ENCODE measurements around the gene P3H1. TPM values are rescaled to one million over a fixed set of nuclear protein-coding genes. Genes with fewer than 3 reads are reported as not detected.

P3H1 gene
- total and polyA plus RNA-seq, 9 donors = 22.5 to 47.0 (median 39.4) TPM

GRCh38 chr1:42779725-42780124 lies 12.9 kb upstream of the P3H1 start:
- no peak for DNase-seq
- no peaks in the 10 kb centered on the region for H3K4me1 ChIP-seq (ENCODE audit: insufficient read depth)
- no peaks in the 10 kb centered on the region for H3K27me3 ChIP-seq
- no peak for TF ChIP-seq POLR2A (IDR thresholded peaks at IDR 0.05)
- TF ChIP-seq EP300 (IDR thresholded peaks at IDR 0.05) = no peak
- TF ChIP-seq, protein P1, sequence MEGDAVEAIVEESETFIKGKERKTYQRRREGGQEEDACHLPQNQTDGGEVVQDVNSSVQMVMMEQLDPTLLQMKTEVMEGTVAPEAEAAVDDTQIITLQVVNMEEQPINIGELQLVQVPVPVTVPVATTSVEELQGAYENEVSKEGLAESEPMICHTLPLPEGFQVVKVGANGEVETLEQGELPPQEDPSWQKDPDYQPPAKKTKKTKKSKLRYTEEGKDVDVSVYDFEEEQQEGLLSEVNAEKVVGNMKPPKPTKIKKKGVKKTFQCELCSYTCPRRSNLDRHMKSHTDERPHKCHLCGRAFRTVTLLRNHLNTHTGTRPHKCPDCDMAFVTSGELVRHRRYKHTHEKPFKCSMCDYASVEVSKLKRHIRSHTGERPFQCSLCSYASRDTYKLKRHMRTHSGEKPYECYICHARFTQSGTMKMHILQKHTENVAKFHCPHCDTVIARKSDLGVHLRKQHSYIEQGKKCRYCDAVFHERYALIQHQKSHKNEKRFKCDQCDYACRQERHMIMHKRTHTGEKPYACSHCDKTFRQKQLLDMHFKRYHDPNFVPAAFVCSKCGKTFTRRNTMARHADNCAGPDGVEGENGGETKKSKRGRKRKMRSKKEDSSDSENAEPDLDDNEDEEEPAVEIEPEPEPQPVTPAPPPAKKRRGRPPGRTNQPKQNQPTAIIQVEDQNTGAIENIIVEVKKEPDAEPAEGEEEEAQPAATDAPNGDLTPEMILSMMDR (IDR thresholded peaks at IDR 0.05) = no peak
- H3K4me3 ChIP-seq = no peak overlapping the region
- WGBS, 3 donors = 77 to 86% (median 80%) methylated on average over 2 of the region's 2 CpGs
- H3K9me3 ChIP-seq = no peaks in the 10 kb centered on the region
- H3K27ac ChIP-seq = no peak overlapping the region
- intact Hi-C loops (cut with DNase I) = loop anchor here in 2 of 4 donors (10.0 kb wide), 1 partner anchor 285 kb away; no protein-coding TSS in a partner anchor
- H3K36me3 ChIP-seq = no peaks in the 10 kb centered on the region

DNA sequence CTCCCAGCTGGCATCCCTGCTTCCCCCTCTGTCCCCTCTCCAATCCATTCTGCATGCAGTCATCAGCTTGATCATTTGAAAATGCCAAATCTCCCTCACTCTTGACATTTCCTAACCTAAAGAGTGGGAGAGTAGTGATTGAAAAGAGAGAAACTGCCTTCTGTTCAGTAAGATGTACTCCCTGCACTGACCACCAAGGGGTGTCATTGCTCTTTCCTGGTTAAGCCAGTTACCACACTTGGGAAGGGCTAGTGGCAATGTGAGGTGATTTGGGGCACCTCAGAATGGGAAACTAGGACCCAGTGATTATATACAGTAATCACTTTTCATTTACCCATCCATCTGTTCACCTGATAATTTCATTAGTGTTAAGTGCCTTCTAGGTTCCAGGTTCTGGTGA lies 11.0 kb upstream of the P3H1 start:
- no peak for DNase-seq
- no peaks in the 10 kb centered on the region for H3K36me3 ChIP-seq
- no peaks in the 10 kb centered on the region for H3K27me3 ChIP-seq
- intact Hi-C loops (cut with DNase I) = loop anchor here in 1 of 4 donors (10.0 kb wide), 1 partner anchor 287 kb away; no protein-coding TSS in a partner anchor
- H3K9me3 ChIP-seq = no peaks in the 10 kb centered on the region
- no peak overlapping the region for H3K4me3 ChIP-seq
- H3K4me1 ChIP-seq (ENCODE audit: insufficient read depth) = no peaks in the 10 kb centered on the region
- TF ChIP-seq EP300 (IDR thresholded peaks at IDR 0.05) (no peak), POLR2A (IDR thresholded peaks at IDR 0.05) (no peak)
- TF ChIP-seq, protein P1 (IDR thresholded peaks at IDR 0.05) = no peak
- no peak overlapping the region for H3K27ac ChIP-seq

GRCh38 chr1:42776502-42776901 lies 9.7 kb upstream of the P3H1 start:
- no peak for DNase-seq
- H3K9me3 ChIP-seq = no peaks in the 10 kb centered on the region
- no peaks in the 10 kb centered on the region for H3K27me3 ChIP-seq
- H3K27ac ChIP-seq = no peak overlapping the region
- intact Hi-C loops (cut with DNase I) = loop anchor here in 1 of 4 donors (10.0 kb wide), 1 partner anchor 288 kb away; no protein-coding TSS in a partner anchor
- peaks cover 2% of the 10 kb centered on the region for H3K4me1 ChIP-seq (ENCODE audit: insufficient read depth)
- 96 to 97% (median 96%) methylated on average over 6 of the region's 6 CpGs for WGBS, 3 donors
- no peaks in the 10 kb centered on the region for H3K36me3 ChIP-seq
- TF ChIP-seq POLR2A (IDR thresholded peaks at IDR 0.05) = no peak
- TF ChIP-seq, protein P1 (IDR thresholded peaks at IDR 0.05) = no peak
- no peak overlapping the region for H3K4me3 ChIP-seq

DNA sequence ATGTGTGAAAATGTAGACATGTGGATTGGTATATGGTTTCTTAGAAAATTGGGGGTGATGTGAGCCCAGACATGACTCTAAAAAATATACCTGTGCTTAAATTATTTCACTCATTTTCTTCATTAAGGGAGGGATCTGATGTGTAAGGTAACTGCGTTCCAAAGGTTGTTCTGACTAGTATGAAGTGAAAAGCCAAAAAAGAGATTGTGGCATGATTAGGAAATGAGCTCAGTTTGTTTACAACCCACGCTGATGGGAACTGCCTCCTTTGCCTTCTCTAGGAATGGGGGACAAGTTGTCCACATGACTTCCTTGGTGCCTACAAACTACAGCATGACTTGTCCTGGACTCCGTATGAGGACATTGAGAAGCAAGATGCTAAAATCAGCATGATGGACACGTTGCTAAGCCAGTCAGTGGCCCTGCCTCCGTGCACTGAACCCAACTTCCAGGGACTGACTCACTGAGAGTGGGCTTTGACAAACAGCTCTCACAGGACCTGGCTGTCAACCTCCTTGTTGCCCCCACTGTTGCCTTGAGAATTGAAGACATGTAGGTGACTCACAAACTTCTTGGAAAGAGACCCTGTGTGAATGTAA lies 8.2 kb upstream of the P3H1 start:
- Histone ChIP-seq H3K27me3 (no peaks in the 10 kb centered on the region), H3K27ac (no peak overlapping the region), H3K4me3 (no peak overlapping the region), H3K4me1 (ENCODE audit: insufficient read depth) (peaks cover 3% of the 10 kb centered on the region), H3K9me3 (no peaks in the 10 kb centered on the region), H3K36me3 (no peaks in the 10 kb centered on the region)
- DNase-seq = no peak
- WGBS, 3 donors = 89 to 92% (median 92%) methylated on average over 5 of the region's 5 CpGs
- TF ChIP-seq, protein P1 (IDR thresholded peaks at IDR 0.05) = no peak
- TF ChIP-seq EP300 (IDR thresholded peaks at IDR 0.05) = no peak
- TF ChIP-seq POLR2A (IDR thresholded peaks at IDR 0.05) = no peak
- intact Hi-C loops (cut with DNase I) = loop anchor here in 1 of 4 donors (10.0 kb wide), 1 partner anchor 290 kb away; no protein-coding TSS in a partner anchor

Data from ovary (tissue), 9 donors.